HepG2 (cell line): Measurements from ENCODE around the gene TMEM237. TPM values are rescaled to one million over a fixed set of nuclear protein-coding genes. Genes with fewer than 3 reads are reported as not detected.
A peak's percentile ranks its signal among the peaks of the same experiment; 100 is the strongest.

ENCODE experiments used
- BORCS8-MEF2B ChIP-seq: sonication (generic); formaldehyde crosslinking; IDR thresholded peaks from 2 replicates; pipeline ENCODE4 v1.8.0; 2022; ENCODE audit warnings: mild to moderate bottlenecking, missing genetic modification reagents
- ESRRA ChIP-seq: sonication (generic); formaldehyde crosslinking; IDR thresholded peaks from 2 replicates; pipeline ENCODE4 v1.5.1; 2020; ENCODE audit warnings: mild to moderate bottlenecking, low read depth, missing genetic modification reagents
- KDM4B ChIP-seq: sonication (generic); formaldehyde crosslinking; IDR thresholded peaks from 2 replicates; pipeline ENCODE4 v1.4.0; 2020; ENCODE audit warnings: missing genetic modification reagents
- NFE2 ChIP-seq: sonication (generic); formaldehyde crosslinking; IDR thresholded peaks from 2 replicates; pipeline ENCODE4 v1.4.0; 2020; ENCODE audit warnings: missing genetic modification reagents
- POLR2A ChIP-seq, 2 experiments: IDR thresholded peaks; 2 replicates each; pipeline ENCODE4 v1.6.1; 2011; ENCODE audit warnings: low read depth in 2 of 2, low read length in 2 of 2, mild to moderate bottlenecking in 1 of 2, moderate library complexity in 1 of 2; ENCODE audit not compliant: insufficient read depth in 1 of 2
- REL ChIP-seq: sonication (generic); formaldehyde crosslinking; conservative IDR thresholded peaks from 2 replicates; pipeline ENCODE4 v1.8.0; 2022; ENCODE audit warnings: mild to moderate bottlenecking, missing genetic modification reagents, moderate library complexity
- REPIN1 ChIP-seq: sonication (generic); formaldehyde crosslinking; IDR thresholded peaks from 2 replicates; pipeline ENCODE4 v1.8.0; 2022; ENCODE audit warnings: missing genetic modification reagents, low read depth, mild to moderate bottlenecking, borderline replicate concordance
- SALL2 ChIP-seq: sonication (generic); formaldehyde crosslinking; IDR thresholded peaks from 2 replicates; pipeline ENCODE4 v1.8.1; 2023; ENCODE audit warnings: mild to moderate bottlenecking, missing genetic modification reagents, inconsistent platforms
- SAP130 ChIP-seq: IDR thresholded peaks from 2 replicates; pipeline ENCODE4 v1.6.1; 2016; ENCODE audit warnings: low read depth
- SMAD1 ChIP-seq: sonication (generic); formaldehyde crosslinking; IDR thresholded peaks from 2 replicates; pipeline ENCODE4 v1.4.0; 2020; ENCODE audit warnings: missing genetic modification reagents, low read depth, mild to moderate bottlenecking, borderline replicate concordance
- TBL1XR1 ChIP-seq: fragments of 150-350 bp; IDR thresholded peaks from 2 replicates; pipeline ENCODE4 v1.6.1; 2014; ENCODE audit warnings: borderline replicate concordance, low read length; ENCODE audit not compliant: partially characterized antibody
- ZBTB8A ChIP-seq: sonication (generic); formaldehyde crosslinking; IDR thresholded peaks from 2 replicates; pipeline ENCODE4 v1.4.0; 2020; ENCODE audit warnings: mild to moderate bottlenecking, low read depth, missing genetic modification reagents, borderline replicate concordance
- ZNF331 ChIP-seq: sonication (generic); formaldehyde crosslinking; IDR thresholded peaks from 2 replicates; pipeline ENCODE4 v1.4.0; 2020; ENCODE audit warnings: missing genetic modification reagents
- ZNF446 ChIP-seq: sonication (generic); formaldehyde crosslinking; IDR thresholded peaks from 2 replicates; pipeline ENCODE4 v1.5.0; 2020; ENCODE audit warnings: mild to moderate bottlenecking, missing genetic modification reagents
- ZNF589 ChIP-seq: sonication (generic); formaldehyde crosslinking; conservative IDR thresholded peaks from 2 replicates; pipeline ENCODE4 v1.8.0; 2022; ENCODE audit warnings: mild to moderate bottlenecking, moderate library complexity, missing genetic modification reagents
- ZNF724P ChIP-seq: sonication (generic); formaldehyde crosslinking; IDR thresholded peaks from 2 replicates; pipeline ENCODE4 v1.8.0; 2022; ENCODE audit warnings: missing genetic modification reagents, borderline replicate concordance
- ZNF777 ChIP-seq: sonication (generic); formaldehyde crosslinking; IDR thresholded peaks from 2 replicates; pipeline ENCODE4 v1.4.0; 2020; ENCODE audit warnings: missing genetic modification reagents
- polyA plus RNA-seq, 8 experiments: library from polyadenylated mRNA; depleted of rRNA in 3 of 8; stranded (reverse) in 7 of 8; unstranded in 1 of 8; fragments of >200 nt; fragmentation: Illumina TruSeq in 4 of 8; extraction: Trizol in 4 of 8; gene quantifications; 2 replicates each; pipeline versions ENCODE4 v1.2.1 to v1.2.3, GENCODE V29; 2011 to 2016; ENCODE audit warnings: low read depth in 4 of 8, missing spikeins in 1 of 8, mixed read lengths in 1 of 8; ENCODE audit not compliant: insufficient read depth in 1 of 8
- total RNA-seq, 5 experiments: library from RNA; depleted of rRNA; stranded (reverse); fragments of >200 nt; fragmentation: Illumina TruSeq; extraction: Trizol; gene quantifications; 2 replicates each; pipeline ENCODE4 v1.2.3, GENCODE V29; 2016; ENCODE audit warnings: low read depth in 1 of 5
- TF ChIP-seq, protein P1 (sequence below): sonication (generic); formaldehyde crosslinking; IDR thresholded peaks from 2 replicates; pipeline ENCODE4 v1.8.1; 2023; ENCODE audit warnings: mild to moderate bottlenecking, inconsistent platforms, moderate library complexity, missing genetic modification reagents, borderline replicate concordance
- TF ChIP-seq, protein P2 (sequence below): sonication (generic); formaldehyde crosslinking; IDR thresholded peaks from 2 replicates; pipeline ENCODE4 v1.4.0; 2020; ENCODE audit warnings: missing genetic modification reagents, borderline replicate concordance
- TF ChIP-seq, protein P3 (sequence below): sonication (generic); formaldehyde crosslinking; IDR thresholded peaks from 2 replicates; pipeline ENCODE4 v1.8.1; 2023; ENCODE audit warnings: mild to moderate bottlenecking, missing genetic modification reagents
- TF ChIP-seq, protein P4 (sequence below): sonication (generic); formaldehyde crosslinking; IDR thresholded peaks from 2 replicates; pipeline ENCODE4 v1.4.0; 2020; ENCODE audit warnings: mild to moderate bottlenecking, missing genetic modification reagents
- TF ChIP-seq, protein P5 (sequence below): sonication (generic); formaldehyde crosslinking; IDR thresholded peaks from 2 replicates; pipeline ENCODE4 v1.4.0; 2020; ENCODE audit warnings: mild to moderate bottlenecking, missing genetic modification reagents

TMEM237 gene
- total and polyA plus RNA-seq, 2 of the 13 experiments (the other 11 are each of a cell fraction or from before 2014, with no cell fraction given): 21.8 to 36.1 TPM

DNA sequence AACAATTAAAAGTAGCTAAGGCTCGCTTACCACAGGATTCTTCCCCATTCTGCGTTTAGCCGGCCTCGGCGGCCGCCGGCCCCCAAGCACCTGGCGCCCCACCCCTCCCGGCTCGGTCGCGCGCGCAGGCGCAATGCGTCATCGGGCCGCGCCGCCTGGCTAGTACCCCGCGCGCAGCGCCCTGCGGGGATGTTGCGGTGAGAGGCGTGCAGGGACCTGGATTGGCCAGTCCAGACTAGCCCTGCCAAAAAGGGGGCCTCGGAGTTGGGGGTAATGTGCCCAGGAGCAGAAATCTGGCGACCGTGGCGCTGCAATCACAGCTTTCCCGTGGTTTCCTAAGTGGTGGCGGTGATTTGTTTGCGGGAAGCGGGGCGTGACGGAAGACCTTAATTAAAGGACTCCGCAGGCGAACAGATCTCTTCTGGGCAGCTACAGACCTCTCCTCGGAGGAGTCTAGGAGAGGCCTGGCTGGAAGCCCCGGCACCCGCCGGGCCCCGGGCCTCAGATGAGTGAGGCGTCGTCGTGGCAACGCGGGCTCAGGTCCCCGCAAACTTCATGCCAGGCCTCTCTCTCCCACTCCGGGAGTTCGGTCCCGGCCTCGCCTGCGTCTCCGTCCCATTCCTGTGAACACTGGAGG is 606 bp downstream of the TMEM237 start (continued):
- TF ChIP-seq, protein P1, sequence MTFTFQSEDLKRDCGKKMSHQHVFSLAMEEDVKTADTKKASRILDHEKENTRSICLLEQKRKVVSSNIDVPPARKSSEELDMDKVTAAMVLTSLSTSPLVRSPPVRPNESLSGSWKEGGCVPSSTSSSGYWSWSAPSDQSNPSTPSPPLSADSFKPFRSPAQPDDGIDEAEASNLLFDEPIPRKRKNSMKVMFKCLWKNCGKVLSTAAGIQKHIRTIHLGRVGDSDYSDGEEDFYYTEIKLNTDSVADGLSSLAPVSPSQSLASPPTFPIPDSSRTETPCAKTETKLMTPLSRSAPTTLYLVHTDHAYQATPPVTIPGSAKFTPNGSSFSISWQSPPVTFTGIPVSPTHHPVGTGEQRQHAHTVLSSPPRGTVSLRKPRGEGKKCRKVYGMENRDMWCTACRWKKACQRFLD (CRISPR knock-in tag): peak; percentile 78; the same call in 1 of the 2 replicates
- no peak for TF ChIP-seq SMAD1 (CRISPR knock-in tag)
- TF ChIP-seq, protein P2, sequence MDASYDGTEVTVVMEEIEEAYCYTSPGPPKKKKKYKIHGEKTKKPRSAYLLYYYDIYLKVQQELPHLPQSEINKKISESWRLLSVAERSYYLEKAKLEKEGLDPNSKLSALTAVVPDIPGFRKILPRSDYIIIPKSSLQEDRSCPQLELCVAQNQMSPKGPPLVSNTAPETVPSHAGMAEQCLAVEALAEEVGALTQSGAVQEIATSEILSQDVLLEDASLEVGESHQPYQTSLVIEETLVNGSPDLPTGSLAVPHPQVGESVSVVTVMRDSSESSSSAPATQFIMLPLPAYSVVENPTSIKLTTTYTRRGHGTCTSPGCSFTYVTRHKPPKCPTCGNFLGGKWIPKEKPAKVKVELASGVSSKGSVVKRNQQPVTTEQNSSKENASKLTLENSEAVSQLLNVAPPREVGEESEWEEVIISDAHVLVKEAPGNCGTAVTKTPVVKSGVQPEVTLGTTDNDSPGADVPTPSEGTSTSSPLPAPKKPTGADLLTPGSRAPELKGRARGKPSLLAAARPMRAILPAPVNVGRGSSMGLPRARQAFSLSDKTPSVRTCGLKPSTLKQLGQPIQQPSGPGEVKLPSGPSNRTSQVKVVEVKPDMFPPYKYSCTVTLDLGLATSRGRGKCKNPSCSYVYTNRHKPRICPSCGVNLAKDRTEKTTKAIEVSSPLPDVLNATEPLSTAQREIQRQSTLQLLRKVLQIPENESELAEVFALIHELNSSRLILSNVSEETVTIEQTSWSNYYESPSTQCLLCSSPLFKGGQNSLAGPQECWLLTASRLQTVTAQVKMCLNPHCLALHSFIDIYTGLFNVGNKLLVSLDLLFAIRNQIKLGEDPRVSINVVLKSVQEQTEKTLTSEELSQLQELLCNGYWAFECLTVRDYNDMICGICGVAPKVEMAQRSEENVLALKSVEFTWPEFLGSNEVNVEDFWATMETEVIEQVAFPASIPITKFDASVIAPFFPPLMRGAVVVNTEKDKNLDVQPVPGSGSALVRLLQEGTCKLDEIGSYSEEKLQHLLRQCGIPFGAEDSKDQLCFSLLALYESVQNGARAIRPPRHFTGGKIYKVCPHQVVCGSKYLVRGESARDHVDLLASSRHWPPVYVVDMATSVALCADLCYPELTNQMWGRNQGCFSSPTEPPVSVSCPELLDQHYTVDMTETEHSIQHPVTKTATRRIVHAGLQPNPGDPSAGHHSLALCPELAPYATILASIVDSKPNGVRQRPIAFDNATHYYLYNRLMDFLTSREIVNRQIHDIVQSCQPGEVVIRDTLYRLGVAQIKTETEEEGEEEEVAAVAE (CRISPR knock-in tag): peak; percentile 83
- TF ChIP-seq REL: no peak
- TF ChIP-seq REPIN1: peak; percentile 84
- peak; percentile 18; the same call in 1 of the 2 replicates for TF ChIP-seq ESRRA (CRISPR knock-in tag)
- TF ChIP-seq, protein P3, sequence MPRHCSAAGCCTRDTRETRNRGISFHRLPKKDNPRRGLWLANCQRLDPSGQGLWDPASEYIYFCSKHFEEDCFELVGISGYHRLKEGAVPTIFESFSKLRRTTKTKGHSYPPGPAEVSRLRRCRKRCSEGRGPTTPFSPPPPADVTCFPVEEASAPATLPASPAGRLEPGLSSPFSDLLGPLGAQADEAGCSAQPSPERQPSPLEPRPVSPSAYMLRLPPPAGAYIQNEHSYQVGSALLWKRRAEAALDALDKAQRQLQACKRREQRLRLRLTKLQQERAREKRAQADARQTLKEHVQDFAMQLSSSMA: peak; percentile 81; the same call in 1 of the 2 replicates
- TF ChIP-seq BORCS8-MEF2B (CRISPR knock-in tag): peak; percentile 95
- no peak for TF ChIP-seq NFE2 (CRISPR knock-in tag)
- no peak for TF ChIP-seq ZNF446 (CRISPR knock-in tag)
- TF ChIP-seq SAP130 (CRISPR knock-in tag): peak; percentile 92
- TF ChIP-seq, protein P4, sequence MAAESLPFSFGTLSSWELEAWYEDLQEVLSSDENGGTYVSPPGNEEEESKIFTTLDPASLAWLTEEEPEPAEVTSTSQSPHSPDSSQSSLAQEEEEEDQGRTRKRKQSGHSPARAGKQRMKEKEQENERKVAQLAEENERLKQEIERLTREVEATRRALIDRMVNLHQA (CRISPR knock-in tag): no peak
- no peak for TF ChIP-seq TBL1XR1
- peak; percentile 42; the same call in 1 of the 2 replicates for TF ChIP-seq ZNF589 (CRISPR knock-in tag)
- peak; percentile 80 for TF ChIP-seq ZNF777 (CRISPR knock-in tag)
- peak; percentile 58 for TF ChIP-seq ZNF331
- TF ChIP-seq POLR2A (IDR thresholded peaks at IDR 0.05; ENCODE audit: insufficient read depth in 1 of 2, low read depth in 2 of 2, low read length in 2 of 2): peak; percentile 88 to 90
- TF ChIP-seq KDM4B: peak; percentile 45; the same call in 1 of the 2 replicates
- TF ChIP-seq ZBTB8A (CRISPR knock-in tag): no peak
- TF ChIP-seq SALL2 (CRISPR knock-in tag): peak; percentile 67; the same call in 1 of the 2 replicates
- TF ChIP-seq, protein P5, sequence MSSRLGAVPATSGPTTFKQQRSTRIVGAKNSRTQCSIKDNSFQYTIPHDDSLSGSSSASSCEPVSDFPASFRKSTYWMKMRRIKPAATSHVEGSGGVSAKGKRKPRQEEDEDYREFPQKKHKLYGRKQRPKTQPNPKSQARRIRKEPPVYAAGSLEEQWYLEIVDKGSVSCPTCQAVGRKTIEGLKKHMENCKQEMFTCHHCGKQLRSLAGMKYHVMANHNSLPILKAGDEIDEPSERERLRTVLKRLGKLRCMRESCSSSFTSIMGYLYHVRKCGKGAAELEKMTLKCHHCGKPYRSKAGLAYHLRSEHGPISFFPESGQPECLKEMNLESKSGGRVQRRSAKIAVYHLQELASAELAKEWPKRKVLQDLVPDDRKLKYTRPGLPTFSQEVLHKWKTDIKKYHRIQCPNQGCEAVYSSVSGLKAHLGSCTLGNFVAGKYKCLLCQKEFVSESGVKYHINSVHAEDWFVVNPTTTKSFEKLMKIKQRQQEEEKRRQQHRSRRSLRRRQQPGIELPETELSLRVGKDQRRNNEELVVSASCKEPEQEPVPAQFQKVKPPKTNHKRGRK (CRISPR knock-in tag): no peak
- peak; percentile 91; the same call in 1 of the 2 replicates for TF ChIP-seq ZNF724P (CRISPR knock-in tag)
